Measurements from ENCODE around the gene KIAA0513.
"Not testable (repeated sequence)": the region's sequence is repeated elsewhere in the genome, so short reads cannot be mapped to it uniquely, and the experiment has no call there.

Gene KIAA0513

GRCh38 chr16:85104821-85105391 lies 77.3 kb downstream of the KIAA0513 start:
- in situ Hi-C loops (cut with MboI; ENCODE audit: low sequenced_read_pairs), result no loop called here

- in situ Hi-C loops (cut with MboI; ENCODE audit: low sequenced_read_pairs), result no loop called here
Measured at GRCh38 chr16:85105475-85105874, 77.9 kb downstream of the KIAA0513 start.

- in situ Hi-C loops (cut with MboI; ENCODE audit: low sequenced_read_pairs), result no loop called here
Measured at GRCh38 chr16:85107083-85107482, 79.5 kb downstream of the KIAA0513 start.

- in situ Hi-C loops (cut with MboI; ENCODE audit: low sequenced_read_pairs), result no loop called here
Measured at GRCh38 chr16:85107532-85107931, 79.9 kb downstream of the KIAA0513 start.

- in situ Hi-C loops (cut with MboI; ENCODE audit: low sequenced_read_pairs), result no loop called here
Measured at GRCh38 chr16:85110105-85110504, 82.5 kb downstream of the KIAA0513 start.

- in situ Hi-C loops (cut with MboI; ENCODE audit: low sequenced_read_pairs), result no loop called here
Measured at GRCh38 chr16:85111184-85111583, 83.6 kb downstream of the KIAA0513 start.

- in situ Hi-C loops (cut with MboI; ENCODE audit: low sequenced_read_pairs), result no loop called here
Measured at GRCh38 chr16:85112364-85112763, 84.8 kb downstream of the KIAA0513 start, which contains the start of gene CIBAR2. TSS of gene CIBAR2 (minus strand) at chr16:85112472. CDS start at chr16:85112352, 120 bp downstream.

GRCh38 chr16:85113168-85113733 lies 85.7 kb downstream of the KIAA0513 start:
- in situ Hi-C loops (cut with MboI; ENCODE audit: low sequenced_read_pairs), result no loop called here

GRCh38 chr16:85113913-85114312 lies 86.3 kb downstream of the KIAA0513 start:
- in situ Hi-C loops (cut with MboI; ENCODE audit: low sequenced_read_pairs), result no loop called here

- in situ Hi-C loops (cut with MboI; ENCODE audit: low sequenced_read_pairs), result no loop called here
Measured at GRCh38 chr16:85114909-85115567, 87.4 kb downstream of the KIAA0513 start.

GRCh38 chr16:85117418-85117817 lies 89.8 kb downstream of the KIAA0513 start:
- in situ Hi-C loops (cut with MboI; ENCODE audit: low sequenced_read_pairs), result no loop called here

- in situ Hi-C loops (cut with MboI; ENCODE audit: low sequenced_read_pairs), result no loop called here
Measured at GRCh38 chr16:85120006-85120340, 92.4 kb downstream of the KIAA0513 start.

GRCh38 chr16:85123441-85123840 lies 95.8 kb downstream of the KIAA0513 start:
- in situ Hi-C loops (cut with MboI; ENCODE audit: low sequenced_read_pairs), result not testable (repeated sequence)

GRCh38 chr16:85123891-85124635 lies 96.5 kb downstream of the KIAA0513 start:
- in situ Hi-C loops (cut with MboI; ENCODE audit: low sequenced_read_pairs), result no loop called here

GRCh38 chr16:85124636-85125346 lies 97.2 kb downstream of the KIAA0513 start:
- in situ Hi-C loops (cut with MboI; ENCODE audit: low sequenced_read_pairs), result no loop called here

GRCh38 chr16:85125570-85126393 lies 98.2 kb downstream of the KIAA0513 start:
- in situ Hi-C loops (cut with MboI; ENCODE audit: low sequenced_read_pairs), result no loop called here

- in situ Hi-C loops (cut with MboI; ENCODE audit: low sequenced_read_pairs), result no loop called here
Measured at GRCh38 chr16:85126394-85126704, 98.8 kb downstream of the KIAA0513 start.

GRCh38 chr16:85126705-85127378 lies 99.2 kb downstream of the KIAA0513 start:
- in situ Hi-C loops (cut with MboI; ENCODE audit: low sequenced_read_pairs), result no loop called here

GRCh38 chr16:85127379-85127723 lies 99.8 kb downstream of the KIAA0513 start:
- in situ Hi-C loops (cut with MboI; ENCODE audit: low sequenced_read_pairs), result no loop called here

Data from hTERT RPE-1 (cell line).